K562 (cell line): Measurements from ENCODE around the gene PHYKPL.

Experiments used
- CSDE1 ChIP-seq, 2 experiments: fragments of 450-650 bp; IDR thresholded peaks; 2 replicates each; pipeline ENCODE4 v1.6.1; 2016; ENCODE audit warnings: mild to moderate bottlenecking in 1 of 2
- CTCF ChIP-seq, 3 experiments: IDR thresholded peaks in 2 of 3; conservative IDR thresholded peaks in 1 of 3; 2 replicates each; pipeline ENCODE4 v1.5.1; 2011 to 2012; ENCODE audit warnings: low read length in 3 of 3, mild to moderate bottlenecking in 3 of 3, control low read depth in 2 of 3, improper control_type of control experiment in 1 of 3, inconsistent platforms in 1 of 3, low read depth in 1 of 3, mixed read lengths in 1 of 3, moderate library complexity in 1 of 3; ENCODE audit not compliant: insufficient read depth in 2 of 3
- ELF4 ChIP-seq: fragments of 450-650 bp; formaldehyde crosslinking; IDR thresholded peaks from 2 replicates; pipeline ENCODE4 v1.4.0; 2022; ENCODE audit warnings: missing genetic modification characterization
- FOXM1 ChIP-seq, 2 experiments: fragments of 450-650 bp in 1 of 2; sonication (generic) in 1 of 2; formaldehyde crosslinking in 1 of 2; IDR thresholded peaks; 2 replicates each; pipeline versions ENCODE4 v1.6.1 to v1.9.0; 2017 to 2022; ENCODE audit warnings: low read depth in 2 of 2, mild to moderate bottlenecking in 2 of 2, missing genetic modification reagents in 1 of 2, moderate library complexity in 1 of 2
- POLR2A ChIP-seq: fragments of 450-650 bp; conservative IDR thresholded peaks from 2 replicates; pipeline ENCODE4 v1.6.1; 2016
- RNF219 ChIP-seq: fragments of 250-450 bp; sonication (Bioruptor Pico); IDR thresholded peaks from 2 replicates; pipeline ENCODE4 v1.5.0; 2022; ENCODE audit warnings: mild to moderate bottlenecking
- SIN3A ChIP-seq, 2 experiments: fragments of 150-350 bp in 1 of 2; IDR thresholded peaks; 2 replicates each; pipeline ENCODE4 v1.6.1; 2011 to 2016; ENCODE audit warnings: borderline replicate concordance in 2 of 2, low read depth in 2 of 2, low read length in 2 of 2, mild to moderate bottlenecking in 2 of 2, moderate library complexity in 2 of 2; ENCODE audit not compliant: control insufficient read depth in 1 of 2
- SMARCA5 ChIP-seq: fragments of 450-650 bp; IDR thresholded peaks from 2 replicates; pipeline ENCODE4 v1.6.1; 2016
- SP2 ChIP-seq: IDR thresholded peaks from 2 replicates; pipeline ENCODE4 v1.6.1; 2011; ENCODE audit warnings: mild to moderate bottlenecking, low read depth, low read length, moderate library complexity; ENCODE audit not compliant: poor library complexity, severe bottlenecking; ENCODE audit errors: extremely low read depth

GRCh38 chr5:178273041-178273440, 40.4 kb upstream of the PHYKPL start:
- no peak for TF ChIP-seq CTCF (IDR thresholded peaks at IDR 0.05 in 2 of 3, conservative IDR thresholded peaks at IDR 0.05 in 1 of 3; ENCODE audit: insufficient read depth in 2 of 3, low read depth in 1 of 3, low read length in 3 of 3)
- TF ChIP-seq POLR2A, result no peak
- TF ChIP-seq SP2, result no peak
- TF ChIP-seq SMARCA5, result no peak
- no peak for TF ChIP-seq SIN3A (IDR thresholded peaks at IDR 0.05; ENCODE audit: borderline replicate concordance in 2 of 2, control insufficient read depth in 1 of 2, low read depth in 2 of 2, low read length in 2 of 2)
- TF ChIP-seq CSDE1 (IDR thresholded peaks at IDR 0.05), result no peak
- no peak for TF ChIP-seq FOXM1 (IDR thresholded peaks at IDR 0.05; ENCODE audit: low read depth)
- no peak for TF ChIP-seq FOXM1 (CRISPR knock-in tag; IDR thresholded peaks at IDR 0.05; ENCODE audit: low read depth)
- no peak for TF ChIP-seq RNF219 (CRISPR knock-in tag)
- no peak for TF ChIP-seq ELF4 (CRISPR knock-in tag)
